Activated naive CD4-positive, alpha-beta T cell treated with Interleukin-2 at 50 U/mL for 16 hours (primary cell): Measurements from ENCODE around the gene CHD6.

Experiments
- DNase-seq: peaks from one replicate; pipeline ENCODE4 v3.0.0-alpha.2; 2020

The CHD6 gene

DNA sequence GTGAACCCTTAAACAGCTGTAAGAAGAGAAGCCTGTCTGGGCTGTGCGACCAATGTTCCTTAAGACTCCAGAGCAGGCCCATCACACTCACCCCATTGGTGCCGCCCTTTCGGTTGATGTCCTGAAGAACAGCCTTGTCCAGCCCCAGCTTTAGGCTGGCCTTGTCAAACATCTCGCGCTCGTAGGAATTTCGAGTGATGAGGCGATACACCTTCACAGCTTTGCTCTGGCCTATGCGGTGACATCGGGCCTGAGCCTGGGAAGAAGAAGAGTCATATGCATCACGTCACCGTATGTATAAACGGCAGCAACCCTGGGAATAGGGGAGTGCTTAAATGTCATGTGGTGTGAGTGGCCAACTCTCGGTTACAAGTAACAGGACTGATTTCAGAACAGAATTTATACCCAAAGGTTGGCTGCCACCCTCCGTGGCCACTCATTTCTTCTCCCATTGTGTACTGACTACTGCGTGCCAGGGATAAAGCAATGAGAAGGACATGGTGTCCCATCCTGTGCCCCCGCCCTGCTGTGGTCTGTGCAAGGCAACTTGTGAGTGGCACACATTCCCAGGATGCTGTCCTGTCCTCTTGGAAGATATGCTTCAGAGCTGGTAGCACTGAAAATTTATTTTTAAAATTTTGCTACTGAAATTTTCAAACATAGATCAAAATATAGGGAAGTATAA, 160.9 kb downstream of the CHD6 start:
- DNase-seq: no peak

DNA sequence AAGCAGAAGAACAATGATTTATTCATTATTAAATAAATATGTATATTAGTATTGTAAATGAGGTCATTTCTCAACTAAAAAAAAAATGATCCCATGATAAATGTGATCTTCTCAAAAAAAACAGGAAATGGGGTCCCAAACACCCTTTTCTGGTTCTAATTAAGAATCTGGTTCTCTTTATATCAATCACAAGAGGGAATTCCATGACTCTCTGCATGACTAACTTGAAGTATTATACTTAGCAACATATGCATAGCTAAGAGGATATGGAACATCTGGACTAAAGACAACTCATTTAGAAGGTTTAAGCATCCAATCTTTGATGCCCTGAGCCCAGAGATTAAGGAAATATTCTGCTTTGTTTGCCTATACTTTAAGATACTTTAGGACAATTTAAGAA, 161.8 kb downstream of the CHD6 start:
- DNase-seq: no peak

DNA sequence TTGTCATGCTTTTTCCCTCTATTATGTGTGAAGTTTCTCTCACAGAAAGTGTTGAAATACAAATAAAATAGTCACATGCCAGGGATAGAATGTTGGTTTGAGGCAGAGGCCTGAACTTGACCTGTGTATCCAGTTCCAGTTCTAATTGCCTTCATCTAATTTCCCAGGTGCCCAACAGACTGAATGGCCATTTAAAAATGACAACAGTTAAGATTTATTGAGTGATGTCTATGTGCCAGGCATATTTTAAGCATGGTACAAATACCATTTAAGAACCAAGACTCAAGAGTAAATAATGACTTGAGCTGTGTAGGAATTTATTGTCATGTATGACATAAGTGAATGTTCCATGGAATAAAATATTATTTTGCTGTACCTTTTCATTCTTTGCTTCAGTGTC, 163.9 kb downstream of the CHD6 start:
- no peak for DNase-seq

DNA sequence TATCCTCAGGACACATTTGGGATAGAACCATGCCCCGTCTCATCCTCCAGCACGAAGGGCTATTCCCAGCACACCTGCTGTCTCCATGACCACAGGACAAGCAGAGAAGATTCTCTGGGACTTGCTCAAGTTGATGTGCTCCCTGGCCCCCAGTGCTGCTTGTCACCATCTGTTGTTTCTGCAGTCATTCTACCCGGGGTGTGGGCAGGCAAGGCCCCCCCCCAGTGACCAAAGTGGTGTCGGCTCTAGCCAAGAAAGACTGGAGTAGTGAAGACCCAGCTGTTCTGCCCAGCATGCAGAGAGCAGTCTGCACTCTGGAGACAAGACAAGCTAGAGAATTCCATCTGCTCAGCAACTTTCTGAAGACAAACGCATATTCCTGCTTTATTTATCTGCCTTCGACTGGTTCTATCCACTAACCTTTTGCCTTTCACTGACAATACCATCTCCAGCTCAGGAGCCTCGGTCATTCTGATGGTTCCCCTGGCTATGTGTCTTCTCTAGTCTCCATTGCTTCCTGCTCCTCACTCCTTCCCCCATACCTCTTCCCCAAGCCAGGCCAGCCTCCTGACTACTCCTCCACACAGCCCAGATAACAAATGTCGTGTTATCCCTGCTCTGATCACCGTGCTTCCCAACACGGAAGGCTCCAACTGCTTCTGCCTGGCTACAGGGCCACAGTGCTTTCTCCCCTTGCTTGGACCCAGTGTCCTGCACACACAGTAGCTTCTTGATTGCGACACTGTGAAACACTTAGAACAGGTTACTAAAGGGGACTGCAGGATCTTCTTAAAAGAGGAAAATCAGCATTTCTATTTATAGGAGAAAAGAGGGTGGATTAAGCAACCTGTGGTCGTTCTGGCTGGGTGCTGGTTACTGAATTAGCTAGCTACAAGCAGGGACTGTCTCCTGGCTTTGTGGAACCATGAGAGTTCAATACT, 164.9 kb downstream of the CHD6 start:
- no peak for DNase-seq

DNA sequence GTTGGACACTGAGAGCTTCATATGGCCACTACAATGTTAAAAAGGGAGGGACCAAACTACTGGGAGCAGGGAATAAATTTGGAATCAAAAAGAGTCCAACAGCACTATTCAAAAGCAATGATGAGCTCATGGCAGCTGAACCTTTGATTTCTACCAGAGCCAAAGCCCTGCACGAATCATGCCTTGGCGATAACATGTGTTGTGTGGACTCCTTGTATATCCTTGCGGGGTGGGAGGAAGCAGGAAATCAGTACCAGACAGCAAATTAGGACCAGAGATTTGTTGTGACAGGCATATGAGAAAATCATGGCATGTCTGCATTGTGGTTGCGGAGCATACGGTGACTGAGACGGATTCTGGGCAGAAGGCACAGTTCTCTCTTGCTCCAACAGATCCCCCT, 166.0 kb downstream of the CHD6 start:
- DNase-seq: no peak

DNA sequence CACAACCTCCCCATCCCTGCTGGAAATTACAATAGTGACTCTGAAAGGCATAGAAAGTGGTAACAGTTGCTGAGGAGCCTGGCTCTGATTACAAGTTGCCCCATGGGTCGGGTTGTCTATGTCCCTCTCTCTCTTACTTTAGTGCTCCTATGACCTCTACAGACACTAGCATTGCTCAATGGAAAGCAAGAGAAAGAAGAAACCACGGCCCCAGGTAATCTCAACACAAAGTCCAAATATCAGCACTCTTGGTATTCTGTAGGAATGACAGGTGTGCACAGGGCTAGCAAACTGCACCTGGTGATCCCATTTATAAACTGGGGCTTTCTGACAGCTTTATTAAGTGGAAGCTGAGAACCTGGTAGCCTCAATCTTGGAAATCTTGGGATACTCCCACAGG, 171.2 kb downstream of the CHD6 start:
- no peak for DNase-seq

DNA sequence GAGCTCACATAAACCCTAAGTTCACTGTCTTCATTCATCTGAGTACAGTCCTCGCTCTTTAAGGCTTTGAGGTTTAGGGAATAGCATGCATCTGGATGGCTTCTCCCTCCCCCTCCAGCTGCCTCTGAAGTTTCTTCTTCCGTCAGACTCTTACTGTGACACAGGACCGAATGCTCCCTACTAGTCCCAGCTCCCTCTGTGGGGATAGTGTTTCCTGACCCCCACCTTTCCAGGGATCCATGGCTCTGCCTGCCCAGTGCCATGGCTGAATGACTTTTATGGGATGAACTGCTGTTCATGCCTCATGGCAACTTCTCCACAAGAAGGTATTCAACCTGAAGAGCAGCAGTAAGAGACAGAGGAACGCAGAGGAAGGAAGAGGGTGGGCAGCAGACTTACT, 171.7 kb downstream of the CHD6 start:
- DNase-seq: no peak

DNA sequence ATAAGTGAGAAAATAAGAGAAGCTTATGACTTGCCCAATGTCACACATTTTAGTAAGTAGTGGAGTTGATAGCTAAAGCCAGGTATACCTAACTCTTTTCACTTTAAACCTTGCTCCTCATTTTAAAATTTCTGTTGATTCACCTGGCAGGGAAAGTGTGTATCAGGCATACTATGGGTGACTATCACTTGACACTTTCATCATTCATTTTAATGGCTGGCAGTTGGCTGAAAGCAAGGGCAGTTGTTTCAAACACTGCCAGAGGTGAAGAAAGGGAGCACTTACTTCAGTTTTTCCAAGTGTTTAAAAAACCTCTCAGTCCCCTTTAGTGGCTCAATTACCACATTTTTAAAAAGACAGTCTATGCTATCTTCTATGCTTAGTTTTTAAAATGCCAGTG, 173.4 kb downstream of the CHD6 start:
- no peak for DNase-seq

DNA sequence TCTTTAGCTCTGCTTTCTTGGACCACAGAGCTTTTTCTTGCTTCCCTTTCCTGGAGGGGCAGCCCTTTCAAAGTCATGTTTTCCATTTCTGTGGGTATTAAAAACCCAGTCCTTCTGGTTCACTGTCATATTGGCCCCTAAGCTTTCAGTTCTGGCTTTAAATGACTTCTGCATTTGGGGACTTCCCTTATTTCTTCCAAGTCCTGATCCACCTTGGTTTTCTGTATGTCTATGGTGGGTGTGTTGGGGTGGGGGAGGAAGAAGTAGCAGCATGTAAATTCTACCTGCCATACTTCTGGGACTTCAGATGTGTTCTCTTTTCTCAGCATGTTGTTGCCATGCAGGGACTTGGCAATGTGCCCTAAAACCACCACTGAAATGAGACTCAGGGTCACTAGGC, 174.5 kb downstream of the CHD6 start:
- DNase-seq: no peak

DNA sequence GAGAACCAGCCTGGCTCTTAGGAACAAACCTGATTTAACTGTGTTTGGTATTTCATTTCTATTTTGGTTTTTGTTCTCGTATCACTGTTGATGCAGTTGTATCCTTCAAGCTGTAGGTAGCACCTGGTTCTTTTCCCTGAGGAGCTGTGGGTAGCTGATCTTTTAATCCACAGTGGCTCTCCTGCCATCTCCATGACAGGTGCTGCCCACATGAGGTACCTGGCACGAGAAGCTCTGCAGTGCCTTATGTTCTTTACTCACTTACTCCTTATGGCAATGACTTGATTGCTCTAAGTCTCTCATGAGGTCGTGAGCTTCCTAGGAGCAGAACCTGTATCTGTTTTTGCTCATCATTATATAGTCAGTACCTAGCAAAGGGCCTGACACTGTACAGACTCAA, 177.3 kb downstream of the CHD6 start:
- DNase-seq: no peak

DNA sequence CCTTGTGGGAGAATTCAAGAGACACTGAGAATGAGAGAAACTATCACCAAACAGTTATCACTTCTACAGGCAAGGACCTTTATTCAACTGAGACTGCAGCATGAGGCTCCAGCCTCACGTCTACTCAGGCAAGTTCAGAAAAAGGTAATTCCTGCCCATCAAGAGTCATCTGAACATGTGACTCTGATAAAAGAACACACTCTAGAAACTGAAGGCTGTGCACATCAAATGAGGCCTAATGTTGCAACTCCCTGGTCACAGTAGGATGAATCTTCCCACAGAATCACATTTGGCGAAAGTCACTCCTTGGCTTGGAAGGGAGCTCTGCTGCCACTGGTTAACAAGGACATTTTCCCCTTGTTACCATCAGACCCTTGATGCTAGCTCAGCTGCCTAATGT, 180.3 kb downstream of the CHD6 start:
- DNase-seq: no peak

DNA sequence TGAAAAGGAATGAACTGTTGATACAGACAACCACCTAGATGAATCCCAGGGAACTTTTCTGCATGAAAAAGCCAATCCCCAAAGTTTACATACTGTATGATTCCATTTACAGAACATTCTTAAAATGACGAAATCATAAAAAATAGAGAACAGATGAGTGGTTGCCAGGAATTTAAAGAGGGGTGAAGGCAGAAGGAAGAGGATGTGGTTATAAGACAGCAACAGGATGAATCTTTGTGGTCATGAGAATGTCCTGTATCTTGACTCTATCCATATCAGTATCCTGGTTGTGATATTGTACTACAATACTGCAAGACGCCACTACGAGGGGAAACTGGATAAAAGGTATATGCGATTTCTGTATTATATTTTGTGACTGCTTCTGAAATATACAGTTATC, 181.5 kb downstream of the CHD6 start:
- DNase-seq: no peak

DNA sequence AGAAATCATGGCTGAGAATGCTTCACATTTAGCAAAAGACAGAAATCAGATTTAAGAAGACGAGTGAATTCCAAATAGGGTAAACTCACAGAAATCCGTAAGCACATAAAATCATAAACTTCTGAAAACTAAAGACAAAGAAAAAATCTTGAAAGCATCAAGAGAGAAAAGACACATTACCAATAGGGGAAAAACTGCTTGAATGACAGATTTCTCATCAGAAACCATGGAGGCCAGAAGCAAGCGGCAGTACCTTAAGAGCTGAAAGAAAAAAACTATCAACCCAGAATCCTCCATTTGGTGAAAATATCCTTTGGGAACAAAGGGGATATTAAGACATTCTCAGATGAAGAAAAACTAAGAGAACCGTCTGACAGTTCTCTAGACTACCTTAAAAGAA, 185.0 kb downstream of the CHD6 start:
- DNase-seq: no peak

DNA sequence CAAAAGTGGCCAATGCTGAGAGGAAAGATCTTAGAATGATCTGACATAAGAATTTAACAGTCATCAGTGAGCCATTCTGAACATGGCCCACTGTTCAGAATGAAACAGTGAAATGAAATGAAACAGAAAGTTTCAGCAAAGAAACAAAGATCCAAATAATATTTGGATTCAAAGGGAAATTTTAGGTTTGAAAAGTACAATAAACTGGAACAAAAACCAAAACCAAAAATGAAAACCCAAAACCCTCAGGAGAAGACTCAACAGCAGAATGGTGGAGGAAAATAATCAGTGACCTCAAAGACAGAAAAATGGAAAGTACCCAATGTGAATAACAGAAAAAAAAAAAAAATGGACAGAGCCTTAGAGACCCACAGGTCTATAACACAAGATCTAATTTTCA, 185.4 kb downstream of the CHD6 start:
- no peak for DNase-seq

DNA sequence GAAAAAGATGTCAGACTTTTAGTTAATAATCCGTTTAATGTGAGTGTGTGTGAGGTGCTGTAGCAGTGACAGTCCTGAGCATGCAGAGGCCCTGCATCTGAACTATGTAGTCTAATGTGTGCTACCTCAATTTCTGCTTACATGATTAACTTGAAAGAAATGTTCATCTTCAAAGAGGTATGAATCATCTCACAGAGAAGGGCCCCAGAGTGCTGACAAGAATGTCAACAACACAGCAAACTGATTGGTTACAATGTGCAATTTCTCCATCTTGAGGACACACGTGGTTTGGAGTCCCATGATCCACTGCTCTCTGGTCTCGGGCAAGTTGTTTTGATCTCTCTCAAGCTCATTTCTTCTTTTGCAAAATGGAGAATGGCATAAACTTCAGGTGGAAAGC, 189.9 kb downstream of the CHD6 start:
- DNase-seq: no peak

DNA sequence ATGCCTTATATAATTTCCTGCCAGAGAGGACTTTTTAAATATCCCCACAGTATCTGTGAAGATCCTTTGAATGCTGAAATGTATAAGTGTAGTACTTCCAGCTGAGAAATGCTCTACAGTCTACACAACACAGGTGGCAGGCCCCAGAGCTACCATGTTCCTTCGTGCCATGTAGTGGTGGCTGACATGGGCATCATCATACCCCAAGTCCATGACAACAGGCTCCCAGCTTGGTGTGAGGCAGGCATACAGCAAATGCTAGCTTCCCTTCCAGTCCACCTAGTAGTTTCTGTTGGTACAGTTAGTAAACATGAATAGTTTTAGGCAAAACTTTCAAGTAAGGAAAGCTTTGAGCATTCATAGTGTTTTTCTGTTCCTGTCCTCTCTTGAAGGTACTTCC, 190.3 kb downstream of the CHD6 start:
- no peak for DNase-seq

DNA sequence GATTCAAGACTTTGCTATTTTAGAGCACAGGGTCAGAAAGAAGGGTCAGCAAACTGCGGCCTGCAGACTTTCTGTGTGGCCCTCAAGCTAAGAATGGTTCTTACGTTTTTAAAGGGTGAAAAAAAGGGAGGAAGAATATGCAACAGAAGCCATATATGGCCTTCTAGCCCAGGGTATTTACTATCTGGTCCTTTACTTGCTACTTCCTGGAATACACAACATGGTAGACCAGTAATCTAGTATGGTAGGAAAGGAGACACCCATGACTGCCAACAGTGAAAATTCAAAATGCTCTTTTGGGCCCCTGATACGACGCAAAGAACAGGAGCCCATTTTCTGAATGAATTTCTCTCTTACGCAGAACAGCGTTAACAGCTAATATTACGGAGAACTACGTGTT, 191.2 kb downstream of the CHD6 start:
- no peak for DNase-seq

DNA sequence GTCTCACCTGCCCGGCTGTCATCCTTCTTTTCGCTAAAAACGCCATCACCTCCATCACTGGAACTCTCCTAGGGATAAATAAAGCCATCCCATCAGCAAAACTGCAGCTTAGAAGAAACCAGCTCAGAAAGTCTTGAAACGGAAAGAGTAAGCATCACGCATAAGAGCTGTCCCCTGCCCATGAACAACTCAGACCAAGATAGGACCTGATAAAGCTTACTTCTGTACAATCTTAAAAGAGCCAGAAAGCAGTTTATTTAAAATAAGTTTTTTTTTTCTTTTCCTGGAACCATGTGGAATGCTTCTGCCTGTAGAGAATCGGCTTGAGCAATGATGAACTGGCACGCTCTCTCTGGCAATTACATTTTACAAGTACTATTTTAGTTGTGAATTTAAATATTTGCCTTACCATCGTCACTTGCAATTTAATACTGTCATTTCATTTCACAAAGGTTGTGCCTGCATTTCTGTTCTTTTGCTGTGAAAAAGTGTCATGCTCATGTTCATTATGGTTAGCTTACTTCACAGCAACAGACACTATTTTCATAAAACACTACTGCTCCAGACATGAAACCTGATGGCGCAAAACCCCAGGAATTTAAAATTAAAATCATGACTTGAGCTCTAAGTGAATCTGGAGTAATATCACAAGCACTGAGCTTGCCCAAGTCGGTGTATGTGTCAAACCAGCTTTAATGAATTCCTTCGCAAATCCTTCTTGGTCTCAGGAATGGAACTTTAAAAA, 191.9 kb downstream of the CHD6 start:
- no peak for DNase-seq

DNA sequence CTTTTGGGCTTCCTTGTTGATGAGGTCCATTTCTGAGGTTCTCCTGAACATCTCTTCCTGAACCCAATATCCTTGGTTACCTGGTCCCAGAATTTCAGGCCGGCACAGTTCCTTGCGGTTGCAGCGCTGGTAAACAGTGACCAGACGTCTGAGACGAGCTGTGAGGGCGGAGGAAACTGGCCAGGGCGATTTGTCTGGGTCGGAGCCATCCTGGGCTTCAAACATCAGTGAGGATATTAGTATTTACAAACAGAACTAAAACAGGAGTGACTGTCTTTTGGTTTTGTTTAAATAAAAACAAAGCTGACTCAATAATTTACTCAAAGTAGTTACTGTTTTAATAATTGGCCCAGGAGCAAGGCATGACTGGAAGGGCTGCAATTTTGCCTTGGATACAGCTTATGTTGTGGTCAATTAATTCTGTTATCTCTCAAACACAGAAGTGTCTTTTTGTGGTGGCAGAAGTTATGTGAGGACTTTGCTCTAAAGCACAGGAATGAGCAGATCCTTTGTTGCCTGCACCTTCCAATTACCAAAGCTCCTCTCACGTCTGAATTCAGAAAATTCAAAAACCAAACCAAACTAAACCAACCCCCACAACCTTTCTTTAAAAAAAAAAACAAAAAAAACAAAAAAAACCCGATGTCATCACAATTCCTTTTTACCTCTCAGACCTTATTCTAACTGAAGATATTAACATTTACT, 192.8 kb downstream of the CHD6 start:
- DNase-seq: no peak

DNA sequence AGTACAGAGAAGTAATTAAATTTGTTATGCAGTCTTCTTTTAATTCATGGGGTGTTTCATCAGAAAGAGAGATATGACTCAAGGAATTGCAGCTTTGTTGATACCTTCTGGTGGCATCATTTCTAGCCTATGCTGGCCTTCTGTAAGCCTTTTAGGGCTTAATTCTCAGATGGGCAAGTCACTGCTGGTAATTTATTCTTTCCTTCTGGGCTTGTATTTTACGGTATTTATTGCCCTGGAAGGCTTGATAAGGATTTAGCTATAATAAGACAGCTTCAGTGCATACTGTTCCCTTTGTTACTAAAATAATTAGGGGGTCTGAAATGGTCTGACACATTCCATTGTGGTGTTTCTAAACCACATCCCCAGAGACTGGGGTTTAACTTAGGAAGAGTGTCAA, 193.6 kb downstream of the CHD6 start:
- no peak for DNase-seq

DNA sequence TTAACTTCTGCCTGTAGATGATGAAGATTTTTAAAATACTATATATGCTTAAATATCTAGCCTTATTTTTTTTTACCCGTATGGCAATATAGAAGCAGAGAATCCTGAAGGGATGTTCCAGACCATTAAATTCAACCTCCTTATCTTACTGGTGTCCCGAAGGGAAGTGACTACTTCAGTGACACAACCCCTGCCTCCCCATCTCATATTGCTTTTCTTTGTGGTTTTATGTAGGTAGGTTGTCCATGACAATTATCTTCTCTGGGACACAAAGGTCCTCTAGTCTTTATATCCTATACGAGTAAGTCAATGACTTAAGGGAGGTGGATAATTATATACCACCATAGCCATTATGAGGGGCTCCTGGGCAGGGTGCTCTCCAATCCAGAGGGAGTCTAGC, 194.2 kb downstream of the CHD6 start:
- no peak for DNase-seq

DNA sequence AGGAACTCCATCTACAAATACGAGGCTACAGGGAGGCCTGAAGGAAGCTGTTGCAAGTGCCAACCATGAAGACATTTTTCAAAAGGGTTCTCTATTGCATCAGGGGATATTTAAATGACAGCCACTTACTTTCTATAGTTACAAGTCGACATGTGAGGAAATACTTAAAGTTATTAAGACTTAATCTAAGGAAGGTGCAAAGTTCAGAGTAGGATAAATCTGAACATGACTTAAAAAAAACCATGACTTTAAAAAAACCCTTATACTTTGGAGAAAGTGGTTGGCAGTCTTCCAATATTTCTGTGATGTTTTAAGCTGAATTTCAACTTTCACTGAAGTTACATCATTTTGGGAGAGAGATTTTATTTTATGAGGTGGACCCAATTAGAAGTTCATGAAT, 195.2 kb downstream of the CHD6 start:
- no peak for DNase-seq

DNA sequence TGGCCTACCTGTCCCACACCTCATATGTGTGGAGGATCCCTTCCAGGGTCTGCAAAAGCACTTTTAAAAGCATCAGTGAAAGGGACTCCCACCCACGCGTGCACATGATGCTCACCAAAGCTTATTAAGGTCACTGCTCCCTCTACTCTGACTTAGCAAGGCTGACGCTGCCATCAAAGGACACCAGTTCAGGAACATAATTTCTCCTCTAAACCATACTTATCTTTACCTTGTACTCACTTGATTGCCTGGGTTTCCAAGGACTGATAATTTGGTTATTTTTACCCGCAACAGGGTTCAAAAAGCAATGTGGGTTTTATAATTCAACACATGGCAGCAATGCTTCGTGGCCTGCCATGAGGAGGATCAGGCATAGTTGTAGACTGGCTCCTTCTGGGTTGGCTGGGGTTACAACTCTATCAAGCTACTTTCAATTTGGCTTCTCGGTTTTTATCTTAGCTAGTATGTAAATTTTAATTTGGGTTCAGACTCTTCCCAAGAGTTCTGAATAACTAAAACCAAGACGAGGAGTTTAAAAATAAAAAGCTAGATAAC, 199.4 kb downstream of the CHD6 start:
- no peak for DNase-seq
